Dendritic cell treated with granulocyte-macrophage colony-stimulating factor and Interleukin-4, amounts not matched to agents 40 ng/mL and 50 ng/mL, for 4 days (primary cell): ENCODE measurements around the gene TPK1.

ENCODE experiments used
- H3K27ac Mint-ChIP-seq: one replicate; pipeline ENCODE4 v1.8.0; 2022; ENCODE audit warnings: mild to moderate bottlenecking, mixed read lengths
- H3K27me3 Mint-ChIP-seq: one replicate; pipeline ENCODE4 v1.8.0; 2022; ENCODE audit warnings: mild to moderate bottlenecking, mixed read lengths
- H3K36me3 Mint-ChIP-seq: one replicate; pipeline ENCODE4 v1.8.0; 2022; ENCODE audit warnings: low read depth, mixed read lengths
- H3K4me1 Mint-ChIP-seq: one replicate; pipeline ENCODE4 v1.8.0; 2022; ENCODE audit warnings: low read depth, mixed read lengths
- H3K4me3 Mint-ChIP-seq: one replicate; pipeline ENCODE4 v1.8.0; 2022; ENCODE audit warnings: mild to moderate bottlenecking, moderate library complexity, mixed read lengths
- H3K9me3 Mint-ChIP-seq: one replicate; pipeline ENCODE4 v1.8.0; 2022; ENCODE audit warnings: mixed read lengths
- intact Hi-C: fragments of 100-400 bp; cut with micrococcal nuclease; formaldehyde crosslinking; loops from one replicate; pipeline ENCODE4 v1.15.0; 2022

The TPK1 gene

GRCh38 chr7:144710791-144711190 lies 125.1 kb downstream of the TPK1 start:
- no peaks in the 10 kb centered on the region for H3K27me3 Mint-ChIP-seq
- no peaks in the 10 kb centered on the region for H3K4me1 Mint-ChIP-seq
- no peak overlapping the region for H3K27ac Mint-ChIP-seq
- no peaks in the 10 kb centered on the region for H3K36me3 Mint-ChIP-seq
- no peaks in the 10 kb centered on the region for H3K9me3 Mint-ChIP-seq
- intact Hi-C loops: no loop called here
- H3K4me3 Mint-ChIP-seq: no peak overlapping the region

- Mint-ChIP-seq H3K27ac (no peak overlapping the region), H3K4me3 (no peak overlapping the region), H3K4me1 (no peaks in the 10 kb centered on the region), H3K27me3 (no peaks in the 10 kb centered on the region), H3K9me3 (no peaks in the 10 kb centered on the region), H3K36me3 (no peaks in the 10 kb centered on the region)
- intact Hi-C loops: no loop called here
Observed at GRCh38 chr7:144709066-144709465, 126.8 kb downstream of the TPK1 start.

- Mint-ChIP-seq H3K36me3 (peaks cover 5% of the 10 kb centered on the region), H3K9me3 (no peaks in the 10 kb centered on the region), H3K27me3 (no peaks in the 10 kb centered on the region), H3K4me3 (no peak overlapping the region), H3K4me1 (peaks cover 6% of the 10 kb centered on the region), H3K27ac (no peak overlapping the region)
- intact Hi-C loops: no loop called here
Observed at GRCh38 chr7:144691240-144691639, 144.6 kb downstream of the TPK1 start.

- no peak overlapping the region for H3K4me3 Mint-ChIP-seq
- intact Hi-C loops: no loop called here
- no peaks in the 10 kb centered on the region for H3K9me3 Mint-ChIP-seq
- H3K4me1 Mint-ChIP-seq: no peaks in the 10 kb centered on the region
- no peaks in the 10 kb centered on the region for H3K27me3 Mint-ChIP-seq
- H3K36me3 Mint-ChIP-seq: no peaks in the 10 kb centered on the region
- H3K27ac Mint-ChIP-seq: no peak overlapping the region
Observed at GRCh38 chr7:144682581-144683280, 153.1 kb downstream of the TPK1 start.

- Mint-ChIP-seq H3K27ac (no peak overlapping the region), H3K4me1 (no peaks in the 10 kb centered on the region), H3K27me3 (no peaks in the 10 kb centered on the region), H3K9me3 (no peaks in the 10 kb centered on the region), H3K4me3 (no peak overlapping the region), H3K36me3 (no peaks in the 10 kb centered on the region)
- intact Hi-C loops: no loop called here
Observed at GRCh38 chr7:144676492-144676891, 159.4 kb downstream of the TPK1 start.

GRCh38 chr7:144674550-144674949 lies 161.3 kb downstream of the TPK1 start:
- Mint-ChIP-seq H3K27me3 (no peaks in the 10 kb centered on the region), H3K36me3 (no peaks in the 10 kb centered on the region), H3K9me3 (no peaks in the 10 kb centered on the region), H3K4me1 (no peaks in the 10 kb centered on the region), H3K27ac (no peak overlapping the region), H3K4me3 (no peak overlapping the region)
- intact Hi-C loops: no loop called here

GRCh38 chr7:144672869-144673268 lies 163.0 kb downstream of the TPK1 start:
- Mint-ChIP-seq H3K4me3 (no peak overlapping the region), H3K9me3 (no peaks in the 10 kb centered on the region), H3K27ac (no peak overlapping the region), H3K4me1 (no peaks in the 10 kb centered on the region), H3K36me3 (no peaks in the 10 kb centered on the region), H3K27me3 (no peaks in the 10 kb centered on the region)
- intact Hi-C loops: no loop called here

- no peak overlapping the region for H3K4me3 Mint-ChIP-seq
- H3K9me3 Mint-ChIP-seq: no peaks in the 10 kb centered on the region
- no peaks in the 10 kb centered on the region for H3K36me3 Mint-ChIP-seq
- no peaks in the 10 kb centered on the region for H3K27me3 Mint-ChIP-seq
- no peak overlapping the region for H3K27ac Mint-ChIP-seq
- no peaks in the 10 kb centered on the region for H3K4me1 Mint-ChIP-seq
- intact Hi-C loops: no loop called here
Observed at GRCh38 chr7:144671429-144671828, 164.4 kb downstream of the TPK1 start.

- Mint-ChIP-seq H3K4me3 (no peak overlapping the region), H3K27me3 (no peaks in the 10 kb centered on the region), H3K9me3 (no peaks in the 10 kb centered on the region), H3K27ac (no peak overlapping the region), H3K36me3 (no peaks in the 10 kb centered on the region), H3K4me1 (no peaks in the 10 kb centered on the region)
- intact Hi-C loops: no loop called here
Observed at GRCh38 chr7:144670218-144670617, 165.6 kb downstream of the TPK1 start.

- H3K9me3 Mint-ChIP-seq: peaks cover 9% of the 10 kb centered on the region
- no peaks in the 10 kb centered on the region for H3K4me1 Mint-ChIP-seq
- no peak overlapping the region for H3K4me3 Mint-ChIP-seq
- intact Hi-C loops: no loop called here
- H3K27me3 Mint-ChIP-seq: no peaks in the 10 kb centered on the region
- no peak overlapping the region for H3K27ac Mint-ChIP-seq
- H3K36me3 Mint-ChIP-seq: peaks cover 14% of the 10 kb centered on the region
Observed at GRCh38 chr7:144668503-144668902, 167.3 kb downstream of the TPK1 start.

- Mint-ChIP-seq H3K36me3 (peaks cover 23% of the 10 kb centered on the region), H3K27ac (no peak overlapping the region)
- intact Hi-C loops: no loop called here
Observed at GRCh38 chr7:144665689-144666381, 170.0 kb downstream of the TPK1 start.

GRCh38 chr7:144659211-144659610 lies 176.6 kb downstream of the TPK1 start:
- Mint-ChIP-seq H3K4me3 (no peak overlapping the region), H3K36me3 (peaks cover 14% of the 10 kb centered on the region), H3K27ac (no peak overlapping the region), H3K27me3 (no peaks in the 10 kb centered on the region), H3K9me3 (no peaks in the 10 kb centered on the region), H3K4me1 (no peaks in the 10 kb centered on the region)
- intact Hi-C loops: no loop called here

More at GRCh38 chr7:144665689-144666381, 170.0 kb downstream of the TPK1 start:
- Mint-ChIP-seq H3K27me3 (no peaks in the 10 kb centered on the region), H3K9me3 (peaks cover 9% of the 10 kb centered on the region), H3K4me3 (no peak overlapping the region), H3K4me1 (no peaks in the 10 kb centered on the region)

GRCh38 chr7:144656965-144657517 lies 178.8 kb downstream of the TPK1 start:
- H3K27ac Mint-ChIP-seq: no peak overlapping the region
- H3K27me3 Mint-ChIP-seq: no peaks in the 10 kb centered on the region
- intact Hi-C loops: no loop called here
- no peaks in the 10 kb centered on the region for H3K36me3 Mint-ChIP-seq
- H3K9me3 Mint-ChIP-seq: no peaks in the 10 kb centered on the region
- no peak overlapping the region for H3K4me3 Mint-ChIP-seq
- H3K4me1 Mint-ChIP-seq: no peaks in the 10 kb centered on the region

- no peaks in the 10 kb centered on the region for H3K4me1 Mint-ChIP-seq
- H3K9me3 Mint-ChIP-seq: peaks cover 12% of the 10 kb centered on the region
- no peak overlapping the region for H3K4me3 Mint-ChIP-seq
- H3K27ac Mint-ChIP-seq: no peak overlapping the region
- no peaks in the 10 kb centered on the region for H3K27me3 Mint-ChIP-seq
- intact Hi-C loops: no loop called here
- H3K36me3 Mint-ChIP-seq: peaks cover 10% of the 10 kb centered on the region
Observed at GRCh38 chr7:144653449-144653848, 182.4 kb downstream of the TPK1 start.
